HG02759 (cell line): ENCODE results near the gene EPHX1.
A peak's percentile ranks its signal among the peaks of the same experiment; 100 is the strongest.
"Not testable (repeated sequence)": the region's sequence is repeated elsewhere in the genome, so short reads cannot be mapped to it uniquely, and the experiment has no call there.

ENCODE experiments used
- ATAC-seq: cut with Tn5 transposase; IDR thresholded peaks from one replicate; pipeline ENCODE4 v1.9.1; 2021; ENCODE audit warnings: mild to moderate bottlenecking, moderate library complexity; ENCODE audit not compliant: unreplicated experiment

EPHX1 gene

GRCh38 chr1:225879521-225880221 lies 69.7 kb downstream of the EPHX1 start:
- ATAC-seq = no peak

GRCh38 chr1:225880222-225880588 lies 70.3 kb downstream of the EPHX1 start:
- no peak for ATAC-seq

GRCh38 chr1:225880636-225881035 lies 70.7 kb downstream of the EPHX1 start:
- ATAC-seq = no peak

GRCh38 chr1:225881081-225881958 lies 71.4 kb downstream of the EPHX1 start:
- ATAC-seq = peak; percentile 10

- ATAC-seq = peak; percentile 68
These were observed 72.2 kb downstream of the EPHX1 start, which contains the start of gene TMEM63A for GRCh38 chr1:225881959-225882693. Gene TMEM63A (minus strand): TSS chr1:225882380. CDS start chr1:225877580, 4,800 bp downstream.

- peak; percentile 34 for ATAC-seq
These were observed 73.0 kb downstream of the EPHX1 start for GRCh38 chr1:225882694-225883615.

GRCh38 chr1:225883616-225884265 lies 73.8 kb downstream of the EPHX1 start:
- ATAC-seq = no peak

- ATAC-seq = no peak
These were observed 75.4 kb downstream of the EPHX1 start for GRCh38 chr1:225885336-225885735.

GRCh38 chr1:225886159-225887029 lies 76.5 kb downstream of the EPHX1 start:
- ATAC-seq = no peak

GRCh38 chr1:225887030-225887314 lies 77.0 kb downstream of the EPHX1 start:
- no peak for ATAC-seq

- ATAC-seq = not testable (repeated sequence)
These were observed 77.8 kb downstream of the EPHX1 start for GRCh38 chr1:225887554-225888288.

GRCh38 chr1:225888289-225888897 lies 78.5 kb downstream of the EPHX1 start:
- ATAC-seq = no peak

GRCh38 chr1:225888898-225889601 lies 79.1 kb downstream of the EPHX1 start, which contains the start of gene LEFTY1:
Gene LEFTY1 (minus strand): TSS chr1:225889146. CDS start chr1:225889066, 80 bp downstream.
- no peak for ATAC-seq

- no peak for ATAC-seq
These were observed 79.8 kb downstream of the EPHX1 start for GRCh38 chr1:225889743-225890142.

GRCh38 chr1:225890346-225891228 lies 80.7 kb downstream of the EPHX1 start:
- ATAC-seq = no peak
